Fibroblast of lung (primary cell): ENCODE data around the gene PTPRN. TPM values are rescaled to one million over a fixed set of nuclear protein-coding genes. Genes with fewer than 3 reads are reported as not detected.
A peak's percentile ranks its signal among the peaks of the same experiment; 100 is the strongest.

Source experiments
- DNase-seq, 2 donors: peaks; one replicate each; pipeline versions ENCODE4 v3.0.0 to v3.0.0-alpha.2; 2010; ENCODE audit warnings: low read depth in 2 of 2
- H2AFZ ChIP-seq: 2 replicates; pipeline ENCODE4 v1.5.1; 2012; ENCODE audit warnings: low read length, control low read depth, inconsistent platforms
- H3K27ac ChIP-seq: 2 replicates; pipeline ENCODE4 v1.5.1; 2011; ENCODE audit warnings: low read length, control low read depth; ENCODE audit not compliant: insufficient read depth
- H3K27me3 ChIP-seq: 2 replicates; pipeline ENCODE4 v1.5.1; 2011; ENCODE audit warnings: mild to moderate bottlenecking, low read length; ENCODE audit not compliant: control insufficient read depth, insufficient read depth
- H3K36me3 ChIP-seq: 2 replicates; pipeline ENCODE4 v1.5.1; 2011; ENCODE audit warnings: low read length; ENCODE audit not compliant: control insufficient read depth, insufficient read depth
- H3K4me1 ChIP-seq: 2 replicates; pipeline ENCODE4 v1.5.1; 2011; ENCODE audit warnings: low read length; ENCODE audit not compliant: control insufficient read depth, insufficient read depth; ENCODE audit errors: extremely low read depth
- H3K4me2 ChIP-seq: 2 replicates; pipeline ENCODE4 v1.5.1; 2011; ENCODE audit warnings: low read length, control low read depth; ENCODE audit not compliant: insufficient read depth; ENCODE audit errors: extremely low read depth
- H3K4me3 ChIP-seq, 4 experiments: fragments of 200-600 bp in 1 of 4; sonication (generic) in 1 of 4; replicated peaks in 1 of 4; 2 replicates each; pipeline ENCODE4 v1.5.1; 2011 to 2016; ENCODE audit warnings: low read length in 4 of 4, low read depth in 3 of 4, mild to moderate bottlenecking in 3 of 4, control low read depth in 2 of 4, inconsistent platforms in 1 of 4, mixed read lengths in 1 of 4; ENCODE audit not compliant: insufficient read depth in 1 of 4; ENCODE audit errors: control extremely low read depth in 1 of 4
- H3K79me2 ChIP-seq: 2 replicates; pipeline ENCODE4 v1.5.1; 2012; ENCODE audit warnings: mild to moderate bottlenecking, low read length, inconsistent platforms; ENCODE audit not compliant: control insufficient read depth, insufficient read depth
- H3K9ac ChIP-seq: 2 replicates; pipeline ENCODE4 v1.5.1; 2011; ENCODE audit warnings: mild to moderate bottlenecking, low read length, control low read depth; ENCODE audit not compliant: insufficient read depth
- H3K9me3 ChIP-seq: 2 replicates; pipeline ENCODE4 v1.5.1; 2012; ENCODE audit warnings: low read depth, low read length; ENCODE audit not compliant: control insufficient read depth, insufficient read depth
- H4K20me1 ChIP-seq: 2 replicates; pipeline ENCODE4 v1.5.1; 2011; ENCODE audit warnings: low read length; ENCODE audit not compliant: control insufficient read depth, insufficient read depth; ENCODE audit errors: extremely low read depth
- EZH2 ChIP-seq: IDR thresholded peaks from 2 replicates; pipeline ENCODE4 v1.5.1; 2012; ENCODE audit warnings: low read length, control low read depth, mild to moderate bottlenecking; ENCODE audit errors: missing control alignments
- polyA plus RNA-seq, 2 donors: library from polyadenylated mRNA; depleted of rRNA in 1 of 2; stranded (reverse) in 1 of 2; unstranded in 1 of 2; fragments of >200 nt; gene quantifications; 2 replicates each; pipeline ENCODE4 v1.2.1, GENCODE V29; 2011 to 2012; ENCODE audit warnings: missing spikeins in 1 of 2
- total RNA-seq: library from RNA; depleted of rRNA; stranded (reverse); fragments of >200 nt; gene quantifications from 2 replicates; pipeline ENCODE4 v1.2.1, GENCODE V29; 2014
- TF ChIP-seq, protein P1 (sequence below), 2 donors: IDR thresholded peaks in 1 of 2; conservative IDR thresholded peaks in 1 of 2; 1 replicate in 1 of 2; 2 replicates in 1 of 2; pipeline ENCODE4 v1.5.1; 2011 to 2012; ENCODE audit warnings: low read length in 2 of 2, control low read depth in 1 of 2, inconsistent platforms in 1 of 2, low read depth in 1 of 2, mild to moderate bottlenecking in 1 of 2

The PTPRN gene
- total and polyA plus RNA-seq, 2 donors (not counting 1 experiment from before 2014, with no cell fraction given), result 0.28 to 3.5 TPM

DNA sequence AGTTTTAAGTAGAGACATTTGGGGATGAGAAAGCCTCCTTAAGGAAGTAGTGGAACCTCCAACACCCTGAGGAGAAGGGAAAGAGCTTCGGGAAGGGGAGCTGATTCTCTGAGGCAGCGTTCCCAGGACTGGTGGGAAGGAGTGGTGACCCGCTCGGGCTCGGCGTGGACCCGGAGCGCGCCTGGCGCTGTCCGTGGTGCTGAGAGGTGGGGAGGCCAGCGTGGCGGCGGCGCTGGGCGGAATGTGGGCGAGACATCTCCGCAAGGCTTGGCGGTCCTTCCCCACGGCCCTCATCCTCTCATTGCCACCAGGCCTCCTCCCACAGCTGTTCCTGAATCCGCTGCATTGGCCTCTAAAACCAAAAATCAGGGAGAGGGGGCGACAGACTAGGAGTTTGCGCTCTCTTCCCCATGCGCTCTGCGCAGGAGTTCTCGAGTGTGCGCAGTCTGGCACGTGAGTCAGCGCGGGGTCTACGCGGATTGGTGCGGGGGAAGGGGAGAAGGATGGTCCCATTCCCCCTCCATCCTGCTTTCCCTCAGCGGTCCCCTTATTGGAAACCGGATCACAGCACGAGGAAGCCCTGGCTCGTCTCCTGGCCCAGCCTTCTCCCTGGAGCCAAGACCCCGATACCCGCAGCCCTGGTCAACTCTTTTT, 22.5 kb upstream of the PTPRN start:
- no peaks in the 10 kb centered on the region for H3K4me1 ChIP-seq
- H3K79me2 ChIP-seq, result no peaks in the 10 kb centered on the region
- H3K4me2 ChIP-seq, result no peak overlapping the region
- DNase-seq, result peak; percentile 26 to 29
- no peaks in the 10 kb centered on the region for H3K36me3 ChIP-seq
- no peak overlapping the region for H3K4me3 ChIP-seq
- peaks cover 27% of the 10 kb centered on the region for H3K27me3 ChIP-seq
- H3K9ac ChIP-seq, result no peak overlapping the region
- no peak overlapping the region for H3K27ac ChIP-seq
- H2AFZ ChIP-seq, result no peak overlapping the region
- no peaks in the 10 kb centered on the region for H3K9me3 ChIP-seq
- no peaks in the 10 kb centered on the region for H4K20me1 ChIP-seq
- peak; percentile 10 for TF ChIP-seq EZH2
- TF ChIP-seq, protein P1, sequence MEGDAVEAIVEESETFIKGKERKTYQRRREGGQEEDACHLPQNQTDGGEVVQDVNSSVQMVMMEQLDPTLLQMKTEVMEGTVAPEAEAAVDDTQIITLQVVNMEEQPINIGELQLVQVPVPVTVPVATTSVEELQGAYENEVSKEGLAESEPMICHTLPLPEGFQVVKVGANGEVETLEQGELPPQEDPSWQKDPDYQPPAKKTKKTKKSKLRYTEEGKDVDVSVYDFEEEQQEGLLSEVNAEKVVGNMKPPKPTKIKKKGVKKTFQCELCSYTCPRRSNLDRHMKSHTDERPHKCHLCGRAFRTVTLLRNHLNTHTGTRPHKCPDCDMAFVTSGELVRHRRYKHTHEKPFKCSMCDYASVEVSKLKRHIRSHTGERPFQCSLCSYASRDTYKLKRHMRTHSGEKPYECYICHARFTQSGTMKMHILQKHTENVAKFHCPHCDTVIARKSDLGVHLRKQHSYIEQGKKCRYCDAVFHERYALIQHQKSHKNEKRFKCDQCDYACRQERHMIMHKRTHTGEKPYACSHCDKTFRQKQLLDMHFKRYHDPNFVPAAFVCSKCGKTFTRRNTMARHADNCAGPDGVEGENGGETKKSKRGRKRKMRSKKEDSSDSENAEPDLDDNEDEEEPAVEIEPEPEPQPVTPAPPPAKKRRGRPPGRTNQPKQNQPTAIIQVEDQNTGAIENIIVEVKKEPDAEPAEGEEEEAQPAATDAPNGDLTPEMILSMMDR (conservative IDR thresholded peaks at IDR 0.05 in 1 of 2, IDR thresholded peaks at IDR 0.05 in 1 of 2; ENCODE audit: low read depth in 1 of 2, low read length in 2 of 2), result no peak

- H3K4me3 ChIP-seq, result no peak overlapping the region
- H3K27ac ChIP-seq, result no peak overlapping the region
- H3K27me3 ChIP-seq, result peaks cover 21% of the 10 kb centered on the region
- H3K9me3 ChIP-seq, result no peaks in the 10 kb centered on the region
- no peak for DNase-seq
- H3K4me1 ChIP-seq, result no peaks in the 10 kb centered on the region
- H2AFZ ChIP-seq, result no peak overlapping the region
- no peak overlapping the region for H3K9ac ChIP-seq
- H3K79me2 ChIP-seq, result no peaks in the 10 kb centered on the region
- no peak for TF ChIP-seq EZH2
- TF ChIP-seq, protein P1 (conservative IDR thresholded peaks at IDR 0.05 in 1 of 2, IDR thresholded peaks at IDR 0.05 in 1 of 2; ENCODE audit: low read depth in 1 of 2, low read length in 2 of 2), result no peak
- no peaks in the 10 kb centered on the region for H4K20me1 ChIP-seq
- H3K4me2 ChIP-seq, result no peak overlapping the region
- no peaks in the 10 kb centered on the region for H3K36me3 ChIP-seq
Observed at GRCh38 chr2:219327719-219328118, 18.5 kb upstream of the PTPRN start.

DNA sequence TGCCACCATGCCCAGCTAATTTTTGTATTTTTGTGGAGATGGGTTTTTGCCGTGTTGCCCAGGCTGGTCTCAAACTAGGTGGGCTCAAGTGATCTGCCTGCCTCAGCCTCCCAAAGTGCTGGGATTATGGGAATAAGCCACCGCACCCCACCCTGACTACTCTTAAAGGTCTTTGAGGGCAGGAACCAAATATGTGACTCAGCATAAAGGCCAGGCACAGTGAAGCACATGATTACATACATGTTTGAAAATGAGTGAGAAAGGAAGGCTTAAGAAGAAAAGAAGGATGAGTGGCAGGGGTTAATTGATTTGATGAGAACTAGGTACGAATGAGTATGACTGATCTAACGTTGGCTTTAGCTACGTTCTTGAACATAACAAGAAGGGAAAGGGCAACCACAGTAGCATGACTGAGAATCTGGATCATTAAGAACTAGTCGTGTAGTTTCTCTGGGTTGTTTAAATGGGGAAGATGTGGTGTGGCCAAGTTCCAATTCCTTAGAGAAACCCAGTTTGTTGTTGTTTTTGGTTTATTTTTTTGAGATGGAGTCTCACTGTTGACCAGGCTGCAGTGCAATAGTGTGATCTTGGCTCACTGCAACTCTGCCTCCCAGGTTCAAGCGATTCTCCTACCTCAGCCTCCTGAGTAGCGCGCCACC, 16.6 kb upstream of the PTPRN start:
- H3K4me1 ChIP-seq, result no peaks in the 10 kb centered on the region

More for the DNA sequence above, 16.6 kb upstream of the PTPRN start:
- TF ChIP-seq, protein P1 (conservative IDR thresholded peaks at IDR 0.05 in 1 of 2, IDR thresholded peaks at IDR 0.05 in 1 of 2; ENCODE audit: low read depth in 1 of 2, low read length in 2 of 2), result no peak
- no peak for TF ChIP-seq EZH2
- Histone ChIP-seq H3K79me2 (no peaks in the 10 kb centered on the region), H3K4me2 (no peak overlapping the region), H4K20me1 (no peaks in the 10 kb centered on the region), H3K9me3 (no peaks in the 10 kb centered on the region), H3K36me3 (no peaks in the 10 kb centered on the region), H2AFZ (no peak overlapping the region), H3K9ac (no peak overlapping the region), H3K27ac (no peak overlapping the region), H3K4me3 (no peak overlapping the region), H3K27me3 (peaks cover 5% of the 10 kb centered on the region)
- DNase-seq, result no peak
